Measurements from ENCODE around the gene CD1E.
"Not testable (repeated sequence)": the region's sequence is repeated elsewhere in the genome, so short reads cannot be mapped to it uniquely, and the experiment has no call there.

Gene CD1E

DNA sequence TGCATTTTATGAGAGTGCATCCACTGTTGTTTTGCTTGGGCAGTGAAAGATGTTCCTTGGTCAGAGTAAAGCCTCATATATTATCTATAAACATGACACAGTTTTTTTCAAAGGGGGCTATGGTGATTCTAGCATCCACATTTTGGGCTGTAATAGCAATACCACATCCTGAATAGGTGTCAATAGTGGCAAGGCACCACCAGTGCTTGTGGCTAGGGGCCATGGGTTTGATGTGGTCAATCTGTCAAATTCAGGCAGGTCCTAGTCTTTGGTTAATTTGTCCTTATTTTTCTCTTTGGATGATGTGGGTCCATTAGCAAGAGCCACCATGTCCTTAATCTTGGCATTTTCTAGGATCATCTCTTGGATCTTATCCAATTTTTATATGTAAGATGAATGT, 13.1 kb downstream of the CD1E start:
- DNase-seq: no peak

DNA sequence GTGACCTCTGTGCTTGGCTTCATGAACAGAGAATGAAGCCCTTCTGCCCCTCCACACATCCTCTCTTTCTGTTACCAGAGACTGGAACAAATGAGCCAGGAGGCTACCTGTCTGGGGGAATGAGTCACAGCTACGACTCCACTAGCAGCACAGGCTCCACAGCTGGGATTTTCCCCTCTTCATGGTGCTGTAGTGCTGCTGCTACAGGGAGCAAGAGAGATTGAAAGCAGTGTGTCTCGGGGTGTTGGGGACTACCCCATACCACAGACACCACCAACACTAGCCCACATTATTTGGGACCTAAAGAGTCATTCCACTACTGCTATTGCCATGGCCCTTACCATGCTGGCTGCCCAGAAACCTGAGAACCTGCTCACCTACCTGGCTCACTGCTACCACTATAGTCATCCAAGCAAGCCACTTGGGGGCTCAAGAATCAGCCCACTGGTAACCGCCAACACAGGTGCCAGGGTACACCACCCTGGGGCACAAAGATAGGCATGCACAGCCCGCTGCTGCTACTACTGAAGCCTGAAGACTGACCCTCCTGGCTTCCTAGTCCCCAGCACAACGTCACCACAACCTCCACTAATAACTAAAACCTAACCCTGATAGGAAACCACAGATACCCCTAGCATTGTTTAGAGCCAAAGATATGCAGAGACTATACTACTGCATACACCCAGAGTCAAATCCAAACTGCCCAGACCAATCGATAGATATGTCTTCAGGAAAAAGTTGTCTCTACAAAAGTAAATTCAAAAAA, 17.7 kb downstream of the CD1E start:
- DNase-seq: no peak

DNA sequence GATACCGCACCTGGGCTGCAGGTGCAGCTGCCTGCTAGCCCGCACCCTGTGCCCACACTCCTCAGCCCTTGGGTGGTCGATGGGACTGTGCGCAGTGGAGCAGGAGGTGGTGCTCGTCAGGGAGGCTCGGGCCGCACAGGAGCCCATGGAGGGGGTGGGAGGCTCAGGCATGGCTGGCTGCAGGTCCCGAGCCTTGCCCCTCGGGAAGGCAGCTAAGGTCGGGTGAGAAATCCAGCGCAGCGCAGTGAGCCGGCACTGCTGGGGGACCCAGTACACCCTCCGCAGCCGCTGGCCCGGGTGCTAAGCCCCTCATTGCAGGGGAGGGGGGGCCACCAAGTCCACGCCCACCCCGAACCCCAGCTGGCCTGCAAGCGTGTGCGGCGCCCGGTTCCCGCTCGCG, 20.4 kb downstream of the CD1E start:
- not testable (repeated sequence) for DNase-seq

DNA sequence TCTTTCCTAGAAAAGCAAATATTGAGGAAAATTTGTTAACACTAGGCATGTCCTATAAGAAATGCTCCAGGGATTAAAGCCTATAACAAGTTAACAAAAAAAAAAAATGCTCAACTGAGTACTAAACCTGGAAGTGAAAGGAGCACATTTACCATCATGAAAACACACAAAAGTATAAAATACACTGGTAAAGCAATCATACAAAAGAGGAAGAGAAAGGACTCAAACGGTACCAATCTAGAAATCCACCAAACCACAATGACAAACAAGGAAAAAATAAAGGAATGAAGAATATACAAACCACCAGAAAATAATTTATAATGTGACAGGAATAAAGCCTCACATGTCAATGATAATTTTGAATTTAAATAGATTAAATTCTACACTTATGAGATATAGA, 21.2 kb downstream of the CD1E start:
- no peak for DNase-seq

DNA sequence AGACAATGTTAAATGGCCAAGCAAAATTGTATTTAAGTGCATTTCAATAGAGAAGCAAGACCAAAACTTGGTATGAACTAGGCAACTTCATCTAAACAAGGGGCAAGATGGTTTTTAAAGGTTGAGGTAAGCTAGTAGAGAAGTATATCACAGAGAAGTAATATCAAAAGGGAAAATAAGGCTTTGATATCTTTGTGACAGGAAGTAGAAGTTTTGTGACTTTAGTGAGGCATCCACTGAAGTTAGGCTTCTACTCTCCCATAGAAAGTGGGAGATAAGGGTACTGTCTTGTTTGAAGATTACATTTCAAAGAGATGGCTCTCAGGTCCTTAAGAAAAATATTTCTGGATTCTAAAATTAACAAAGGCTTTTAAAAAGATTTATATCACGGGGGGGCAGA, 36.6 kb downstream of the CD1E start:
- DNase-seq: no peak

DNA sequence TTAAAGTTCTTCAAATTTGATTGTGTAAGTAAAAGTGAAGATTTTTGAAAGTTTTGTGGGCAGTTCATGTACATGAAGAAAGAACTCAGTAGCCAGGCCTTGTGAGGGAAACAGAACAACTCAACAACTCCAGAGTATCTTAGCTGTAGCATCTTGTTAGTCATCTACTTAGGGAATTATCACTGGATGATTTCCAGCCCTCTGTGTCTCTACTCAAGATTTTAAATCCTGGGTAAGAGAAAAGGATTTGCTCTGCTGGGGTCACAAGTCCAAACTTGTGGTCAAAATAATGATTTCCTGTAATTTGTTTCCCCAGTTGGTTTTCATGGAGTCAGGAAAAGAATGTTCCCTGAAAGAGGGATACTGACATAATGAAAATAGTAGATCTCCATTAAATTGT, 37.4 kb downstream of the CD1E start:
- no peak for DNase-seq

DNA sequence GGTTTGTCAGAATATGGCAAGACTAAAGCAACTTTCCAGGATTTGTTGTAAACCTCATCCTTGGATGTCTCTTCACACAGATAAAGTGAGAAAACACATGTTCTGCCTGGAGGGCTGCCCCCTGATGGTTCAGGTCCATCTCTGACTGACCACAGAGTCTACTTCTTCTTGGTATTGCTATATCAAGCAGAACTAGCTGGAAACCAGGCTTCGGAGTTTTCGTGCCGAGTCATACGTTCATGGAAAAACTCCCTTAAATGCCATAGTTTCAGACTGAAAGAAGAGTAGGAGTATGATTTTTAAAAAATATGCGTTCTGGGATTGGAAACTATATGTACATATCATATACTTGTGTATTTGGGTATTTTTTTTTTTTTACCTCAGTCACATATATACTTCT, 39.8 kb downstream of the CD1E start:
- DNase-seq: no peak

DNA sequence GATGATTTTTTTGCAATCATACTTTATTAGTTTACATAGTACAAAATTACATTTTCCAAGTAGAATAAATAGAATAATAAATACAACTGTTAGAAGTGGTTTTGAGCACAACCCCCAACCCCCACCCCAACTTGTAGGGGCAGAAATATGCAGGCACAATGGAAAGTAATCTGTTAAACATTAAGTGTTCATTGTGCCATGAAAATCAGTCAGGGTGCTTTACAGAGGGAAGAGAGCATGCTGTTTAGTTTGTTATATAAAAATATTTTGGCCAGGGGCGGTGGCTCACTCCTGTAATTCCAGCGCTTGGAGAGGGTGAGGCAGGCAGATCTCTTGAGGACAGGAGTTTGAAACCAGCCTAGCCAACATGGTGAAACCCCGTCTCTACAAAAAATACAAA, 43.0 kb downstream of the CD1E start:
- no peak for DNase-seq

DNA sequence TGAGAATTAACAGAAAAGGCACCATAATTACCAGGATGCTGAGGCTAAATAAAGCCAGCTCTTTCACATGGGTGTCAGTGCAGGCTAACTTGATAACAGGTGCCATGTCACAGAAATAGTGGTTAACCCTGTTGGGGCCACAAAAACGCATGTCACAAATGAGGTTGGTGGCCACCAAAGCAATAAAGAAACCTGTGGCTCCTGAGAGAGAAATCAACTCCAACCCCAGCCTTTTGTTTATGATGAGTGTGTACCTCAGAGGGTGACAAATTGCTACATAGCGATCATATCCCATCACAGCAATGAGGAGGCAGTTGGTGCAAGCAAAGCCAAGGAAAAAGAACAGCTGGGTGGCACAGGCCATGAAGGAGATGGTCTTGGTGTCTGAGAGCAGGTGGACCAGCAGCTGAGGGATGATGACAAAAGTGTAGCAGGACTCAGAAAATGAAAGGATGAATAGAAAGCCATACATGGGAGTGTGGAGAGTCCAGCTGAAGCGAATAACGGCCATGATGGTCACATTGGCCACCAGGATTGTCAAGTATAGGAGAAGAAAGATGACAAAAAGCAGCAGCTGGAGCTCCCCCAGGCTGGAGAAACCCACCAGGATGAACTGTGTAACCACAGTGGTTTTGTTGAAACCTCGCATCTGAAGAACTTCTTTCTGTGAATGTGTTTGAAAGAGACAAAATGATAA, 45.3 kb downstream of the CD1E start, which contains the start of gene OR10T2:
Gene OR10T2 (minus strand): TSS at position 649 of the 697 bp plus-strand sequence. CDS start 0 bp downstream, at position 649.
- no peak for DNase-seq

DNA sequence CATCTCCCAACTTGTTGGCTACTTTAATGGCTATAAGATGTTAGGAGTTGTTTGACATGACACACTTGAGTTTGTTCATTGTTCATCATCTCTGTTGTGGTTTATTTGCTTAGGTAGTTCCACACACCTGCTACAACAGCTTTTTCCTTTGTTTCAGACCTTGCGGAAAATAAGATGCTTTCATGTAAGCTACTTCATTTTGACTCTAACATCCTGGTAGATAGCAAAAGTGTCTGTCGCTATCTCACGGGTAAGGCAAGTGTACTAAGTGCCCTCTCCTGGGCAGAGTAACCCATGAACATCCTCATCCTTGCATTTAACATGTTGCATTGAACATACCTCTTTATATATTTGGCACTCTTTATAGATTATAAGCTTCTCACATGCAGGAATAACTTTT, 47.2 kb downstream of the CD1E start:
- DNase-seq: no peak

DNA sequence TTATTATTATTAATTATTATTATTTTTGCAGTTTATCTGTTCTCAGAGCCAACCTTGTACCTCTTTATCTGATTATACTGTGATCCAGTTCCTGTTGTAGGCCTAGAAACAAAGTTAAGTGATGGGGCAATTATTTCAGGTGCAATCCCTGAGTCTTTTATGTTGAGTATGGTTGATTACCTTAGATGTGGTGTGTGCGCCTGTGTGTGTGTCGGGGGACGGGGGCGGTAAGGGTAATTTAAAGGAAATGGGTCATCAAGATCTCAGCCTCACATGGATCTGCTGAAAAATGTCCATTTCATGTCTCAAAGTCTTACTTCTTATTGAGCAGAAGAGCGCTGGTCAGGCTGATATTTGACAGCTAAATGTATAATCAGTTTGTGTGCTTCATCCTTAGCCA, 53.4 kb downstream of the CD1E start:
- no peak for DNase-seq
